H1 (cell line): ENCODE data around the gene CMIP.

Source experiments
- BACH1 ChIP-seq: IDR thresholded peaks from 2 replicates; pipeline ENCODE4 v1.6.1; 2012; ENCODE audit warnings: low read length, improper control_type of control experiment
- USF2 ChIP-seq: IDR thresholded peaks from 2 replicates; pipeline ENCODE4 v1.6.1; 2011; ENCODE audit warnings: low read length, improper control_type of control experiment
- TF ChIP-seq, protein P1 (sequence below), 3 experiments: IDR thresholded peaks; 1 replicate in 2 of 3; 2 replicates in 1 of 3; pipeline versions ENCODE4 v1.5.1 to v1.6.1; 2011; ENCODE audit warnings: low read length in 3 of 3, mild to moderate bottlenecking in 3 of 3, inconsistent platforms in 2 of 3, low read depth in 1 of 3, moderate library complexity in 1 of 3; ENCODE audit not compliant: insufficient read depth in 1 of 3; ENCODE audit errors: control extremely low read depth in 1 of 3

- TF ChIP-seq BACH1 (no peak), USF2 (no peak)
- TF ChIP-seq, protein P1, sequence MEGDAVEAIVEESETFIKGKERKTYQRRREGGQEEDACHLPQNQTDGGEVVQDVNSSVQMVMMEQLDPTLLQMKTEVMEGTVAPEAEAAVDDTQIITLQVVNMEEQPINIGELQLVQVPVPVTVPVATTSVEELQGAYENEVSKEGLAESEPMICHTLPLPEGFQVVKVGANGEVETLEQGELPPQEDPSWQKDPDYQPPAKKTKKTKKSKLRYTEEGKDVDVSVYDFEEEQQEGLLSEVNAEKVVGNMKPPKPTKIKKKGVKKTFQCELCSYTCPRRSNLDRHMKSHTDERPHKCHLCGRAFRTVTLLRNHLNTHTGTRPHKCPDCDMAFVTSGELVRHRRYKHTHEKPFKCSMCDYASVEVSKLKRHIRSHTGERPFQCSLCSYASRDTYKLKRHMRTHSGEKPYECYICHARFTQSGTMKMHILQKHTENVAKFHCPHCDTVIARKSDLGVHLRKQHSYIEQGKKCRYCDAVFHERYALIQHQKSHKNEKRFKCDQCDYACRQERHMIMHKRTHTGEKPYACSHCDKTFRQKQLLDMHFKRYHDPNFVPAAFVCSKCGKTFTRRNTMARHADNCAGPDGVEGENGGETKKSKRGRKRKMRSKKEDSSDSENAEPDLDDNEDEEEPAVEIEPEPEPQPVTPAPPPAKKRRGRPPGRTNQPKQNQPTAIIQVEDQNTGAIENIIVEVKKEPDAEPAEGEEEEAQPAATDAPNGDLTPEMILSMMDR (IDR thresholded peaks at IDR 0.05; ENCODE audit: control extremely low read depth in 1 of 3, insufficient read depth in 1 of 3, low read depth in 1 of 3, low read length in 3 of 3): no peak
These were observed 24.6 kb downstream of the CMIP start for GRCh38 chr16:81469183-81469677.
